KMS-11 (cell line): ENCODE results near the gene SLC12A6.

ENCODE experiments used
- H2AFZ ChIP-seq: fragments of 200-600 bp; sonication (generic); 2 replicates; pipeline ENCODE4 v1.6.1; 2016; ENCODE audit warnings: antibody characterized with exemption, mixed run types, low read depth
- H3K27ac ChIP-seq: fragments of 200-600 bp; sonication (generic); 2 replicates; pipeline ENCODE4 v1.6.1; 2016; ENCODE audit warnings: mild to moderate bottlenecking, mixed run types
- H3K27me3 ChIP-seq: fragments of 200-600 bp; sonication (generic); 2 replicates; pipeline ENCODE4 v1.6.1; 2017; ENCODE audit warnings: mild to moderate bottlenecking, low read depth, mixed run types, moderate library complexity; ENCODE audit not compliant: insufficient read depth
- H3K36me3 ChIP-seq: fragments of 200-600 bp; sonication (generic); 2 replicates; pipeline ENCODE4 v1.6.1; 2017; ENCODE audit warnings: mild to moderate bottlenecking, mixed run types; ENCODE audit not compliant: insufficient read depth
- H3K4me1 ChIP-seq: fragments of 200-600 bp; sonication (generic); 2 replicates; pipeline ENCODE4 v1.6.1; 2016; ENCODE audit warnings: mild to moderate bottlenecking, low read depth, mixed run types; ENCODE audit not compliant: poor library complexity, severe bottlenecking
- H3K4me2 ChIP-seq: fragments of 200-600 bp; sonication (generic); 2 replicates; pipeline ENCODE4 v1.7.0; 2016; ENCODE audit warnings: mild to moderate bottlenecking, mixed run types
- H3K4me3 ChIP-seq: fragments of 200-600 bp; sonication (generic); IDR thresholded peaks from 2 replicates; pipeline ENCODE4 v1.6.1; 2017; ENCODE audit warnings: low read depth, low read length, mixed read lengths; ENCODE audit not compliant: insufficient read depth
- H3K79me2 ChIP-seq: fragments of 200-600 bp; sonication (generic); 2 replicates; pipeline ENCODE4 v1.6.1; 2016; ENCODE audit warnings: low read depth, mixed run types; ENCODE audit not compliant: insufficient read depth
- H3K9ac ChIP-seq: fragments of 200-600 bp; sonication (generic); 2 replicates; pipeline ENCODE4 v1.6.1; 2016; ENCODE audit warnings: mild to moderate bottlenecking, mixed run types
- H4K20me1 ChIP-seq: fragments of 200-600 bp; sonication (generic); 2 replicates; pipeline ENCODE4 v1.6.1; 2016; ENCODE audit warnings: mild to moderate bottlenecking, mixed run types; ENCODE audit not compliant: insufficient read depth
- TF ChIP-seq, protein P1 (sequence below): fragments of 200-600 bp; sonication (generic); conservative IDR thresholded peaks from 2 replicates; pipeline ENCODE4 v1.6.1; 2017; ENCODE audit warnings: low read depth, mild to moderate bottlenecking, antibody characterized with exemption, low read length, moderate library complexity, mixed read lengths

The SLC12A6 gene

DNA sequence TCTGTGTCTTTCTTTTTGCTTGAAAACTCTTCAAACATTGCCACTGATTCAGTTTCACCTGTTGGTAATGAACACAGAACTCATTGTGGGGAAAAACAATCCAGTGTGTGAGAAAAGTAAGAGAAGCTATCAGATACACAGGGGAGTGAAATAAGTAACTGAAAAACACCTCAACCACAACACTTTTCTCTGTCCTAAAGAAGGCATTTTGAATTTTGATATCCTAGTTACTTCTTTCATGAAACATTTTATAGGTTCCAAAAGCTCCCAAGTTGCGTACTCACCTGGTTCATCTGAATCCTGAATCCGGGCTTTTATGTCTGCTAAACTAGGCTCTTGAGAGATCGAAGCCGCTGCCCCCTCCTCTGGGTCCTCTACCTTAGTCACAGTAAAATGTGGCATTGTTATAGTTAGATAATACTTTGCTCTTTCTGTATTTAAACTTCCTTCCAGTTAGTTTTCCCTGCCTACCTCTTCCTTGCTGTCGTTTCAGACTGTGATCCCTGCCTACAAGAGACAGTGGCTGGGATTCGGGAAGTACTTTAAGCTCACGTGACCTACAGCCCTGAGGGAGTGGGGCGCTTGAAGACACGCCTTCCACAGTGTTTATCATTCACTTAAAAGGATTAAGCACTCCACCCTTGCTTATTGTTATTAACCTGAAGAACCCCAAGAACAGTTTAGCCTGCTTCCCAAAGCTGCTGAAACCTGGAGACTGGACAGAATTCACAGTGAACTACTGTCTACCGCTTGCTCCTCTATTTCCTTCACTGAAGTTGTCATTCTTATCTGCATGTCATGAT, 19.1 kb downstream of the SLC12A6 start:
- no peaks in the 10 kb centered on the region for H3K27me3 ChIP-seq
- H4K20me1 ChIP-seq: no peaks in the 10 kb centered on the region
- no peak overlapping the region for H3K4me2 ChIP-seq
- no peaks in the 10 kb centered on the region for H3K4me1 ChIP-seq
- H3K36me3 ChIP-seq: no peaks in the 10 kb centered on the region
- H3K9ac ChIP-seq: no peak overlapping the region
- TF ChIP-seq, protein P1, sequence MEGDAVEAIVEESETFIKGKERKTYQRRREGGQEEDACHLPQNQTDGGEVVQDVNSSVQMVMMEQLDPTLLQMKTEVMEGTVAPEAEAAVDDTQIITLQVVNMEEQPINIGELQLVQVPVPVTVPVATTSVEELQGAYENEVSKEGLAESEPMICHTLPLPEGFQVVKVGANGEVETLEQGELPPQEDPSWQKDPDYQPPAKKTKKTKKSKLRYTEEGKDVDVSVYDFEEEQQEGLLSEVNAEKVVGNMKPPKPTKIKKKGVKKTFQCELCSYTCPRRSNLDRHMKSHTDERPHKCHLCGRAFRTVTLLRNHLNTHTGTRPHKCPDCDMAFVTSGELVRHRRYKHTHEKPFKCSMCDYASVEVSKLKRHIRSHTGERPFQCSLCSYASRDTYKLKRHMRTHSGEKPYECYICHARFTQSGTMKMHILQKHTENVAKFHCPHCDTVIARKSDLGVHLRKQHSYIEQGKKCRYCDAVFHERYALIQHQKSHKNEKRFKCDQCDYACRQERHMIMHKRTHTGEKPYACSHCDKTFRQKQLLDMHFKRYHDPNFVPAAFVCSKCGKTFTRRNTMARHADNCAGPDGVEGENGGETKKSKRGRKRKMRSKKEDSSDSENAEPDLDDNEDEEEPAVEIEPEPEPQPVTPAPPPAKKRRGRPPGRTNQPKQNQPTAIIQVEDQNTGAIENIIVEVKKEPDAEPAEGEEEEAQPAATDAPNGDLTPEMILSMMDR: no peak
- H3K4me3 ChIP-seq: no peak overlapping the region
- no peak overlapping the region for H2AFZ ChIP-seq
- H3K27ac ChIP-seq: no peak overlapping the region
- no peaks in the 10 kb centered on the region for H3K79me2 ChIP-seq

DNA sequence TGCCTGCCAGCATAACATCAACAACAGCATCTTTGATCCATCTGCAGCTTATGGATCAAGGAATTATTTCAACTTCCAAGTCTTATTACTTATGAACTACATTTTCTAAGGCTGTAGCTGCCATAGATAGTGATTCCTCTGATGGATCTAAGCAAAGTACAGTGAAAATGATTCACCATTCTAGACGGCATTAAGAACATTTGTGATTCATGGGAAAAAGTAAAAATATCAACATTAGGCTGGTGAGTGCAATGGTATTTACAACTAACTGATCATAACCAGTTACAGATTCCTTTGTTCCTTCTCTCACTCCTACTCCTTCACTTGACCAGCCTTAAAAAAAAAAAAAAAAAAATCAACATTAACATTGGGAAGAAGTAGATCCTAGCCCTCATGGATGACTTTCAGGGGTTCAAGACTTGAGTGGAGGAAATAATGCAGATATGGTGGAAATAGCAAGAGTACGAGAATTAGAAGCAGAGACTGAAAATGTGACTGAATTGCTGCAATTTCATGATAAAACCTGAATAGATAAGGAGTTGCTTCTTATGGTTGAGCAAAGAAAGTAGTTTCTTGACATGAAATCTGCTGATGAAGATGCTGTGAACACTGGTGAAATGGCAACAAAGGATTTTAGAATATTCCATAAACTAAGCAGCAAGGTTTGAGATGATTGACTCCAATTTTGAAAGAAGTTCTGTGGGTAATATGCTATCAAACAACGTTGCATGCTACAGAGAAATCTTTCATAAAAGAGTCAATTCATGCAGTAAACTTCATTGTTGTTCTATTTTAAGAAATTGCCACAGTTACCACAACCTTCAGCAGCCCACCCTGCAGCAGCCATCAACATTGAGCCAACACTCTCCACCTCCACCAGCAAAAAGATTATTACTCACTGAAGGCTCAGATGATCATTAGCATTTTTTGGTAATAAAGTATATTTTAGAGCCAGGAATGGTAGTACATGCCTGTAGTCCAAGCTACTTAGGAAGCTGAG, 22.8 kb downstream of the SLC12A6 start:
- H3K27me3 ChIP-seq: no peaks in the 10 kb centered on the region
- no peak overlapping the region for H3K9ac ChIP-seq
- no peaks in the 10 kb centered on the region for H3K36me3 ChIP-seq
- H3K27ac ChIP-seq: no peak overlapping the region
- no peak overlapping the region for H2AFZ ChIP-seq
- H3K79me2 ChIP-seq: no peaks in the 10 kb centered on the region
- H3K4me3 ChIP-seq: no peak overlapping the region
- no peak overlapping the region for H3K4me2 ChIP-seq
- TF ChIP-seq, protein P1: no peak
- H4K20me1 ChIP-seq: no peaks in the 10 kb centered on the region
- no peaks in the 10 kb centered on the region for H3K4me1 ChIP-seq

DNA sequence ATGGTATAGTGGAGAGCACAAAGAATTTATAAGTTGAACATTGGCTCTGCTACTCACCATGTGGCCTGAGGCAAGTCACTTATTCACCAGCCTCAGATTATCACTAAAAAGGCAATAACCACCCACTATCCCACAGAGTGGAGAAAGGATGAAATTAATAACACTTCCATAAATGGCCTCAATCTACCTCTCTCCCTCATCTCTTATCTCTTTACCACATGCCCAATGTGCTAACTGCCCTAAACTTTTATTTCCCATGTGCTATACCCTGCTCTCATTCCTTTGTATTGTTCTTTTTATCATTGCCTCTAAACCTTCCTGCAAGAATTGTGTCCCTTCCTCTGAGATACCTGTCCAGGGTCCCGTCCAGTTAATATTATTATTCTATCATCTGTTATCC, 26.0 kb downstream of the SLC12A6 start:
- H3K36me3 ChIP-seq: no peaks in the 10 kb centered on the region
- no peak overlapping the region for H3K4me3 ChIP-seq
- no peaks in the 10 kb centered on the region for H3K27me3 ChIP-seq
- no peaks in the 10 kb centered on the region for H3K79me2 ChIP-seq
- H4K20me1 ChIP-seq: no peaks in the 10 kb centered on the region
- TF ChIP-seq, protein P1: no peak
- H2AFZ ChIP-seq: no peak overlapping the region
- no peak overlapping the region for H3K4me2 ChIP-seq
- no peak overlapping the region for H3K9ac ChIP-seq
- no peak overlapping the region for H3K27ac ChIP-seq
- no peaks in the 10 kb centered on the region for H3K4me1 ChIP-seq

DNA sequence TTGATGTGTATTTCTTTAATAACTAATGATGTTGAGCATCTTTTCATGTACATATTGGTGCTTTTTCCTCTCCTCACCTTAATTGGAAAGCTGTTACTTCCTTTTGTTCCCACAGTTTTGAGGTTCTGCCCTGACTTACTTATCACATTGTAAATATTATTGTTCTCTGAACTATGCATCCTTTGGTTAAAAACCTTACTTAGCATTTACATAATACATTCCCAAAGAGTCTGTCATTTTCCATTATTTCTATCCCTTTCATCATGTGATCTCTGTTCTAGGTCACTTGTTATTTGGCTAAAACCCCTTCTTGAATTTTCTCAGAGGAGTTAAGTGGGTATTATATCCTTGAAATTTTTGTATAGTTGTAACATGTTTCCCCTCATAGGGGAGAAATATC, 33.0 kb downstream of the SLC12A6 start:
- H3K27ac ChIP-seq: no peak overlapping the region
- no peak overlapping the region for H3K4me2 ChIP-seq
- H3K4me3 ChIP-seq: no peak overlapping the region
- H3K27me3 ChIP-seq: no peaks in the 10 kb centered on the region
- TF ChIP-seq, protein P1: no peak
- no peaks in the 10 kb centered on the region for H3K4me1 ChIP-seq
- no peaks in the 10 kb centered on the region for H3K79me2 ChIP-seq
- no peaks in the 10 kb centered on the region for H4K20me1 ChIP-seq
- no peak overlapping the region for H3K9ac ChIP-seq
- H2AFZ ChIP-seq: no peak overlapping the region
- no peaks in the 10 kb centered on the region for H3K36me3 ChIP-seq
